ENCODE data around the gene HS1BP3.

HS1BP3 gene

DNA sequence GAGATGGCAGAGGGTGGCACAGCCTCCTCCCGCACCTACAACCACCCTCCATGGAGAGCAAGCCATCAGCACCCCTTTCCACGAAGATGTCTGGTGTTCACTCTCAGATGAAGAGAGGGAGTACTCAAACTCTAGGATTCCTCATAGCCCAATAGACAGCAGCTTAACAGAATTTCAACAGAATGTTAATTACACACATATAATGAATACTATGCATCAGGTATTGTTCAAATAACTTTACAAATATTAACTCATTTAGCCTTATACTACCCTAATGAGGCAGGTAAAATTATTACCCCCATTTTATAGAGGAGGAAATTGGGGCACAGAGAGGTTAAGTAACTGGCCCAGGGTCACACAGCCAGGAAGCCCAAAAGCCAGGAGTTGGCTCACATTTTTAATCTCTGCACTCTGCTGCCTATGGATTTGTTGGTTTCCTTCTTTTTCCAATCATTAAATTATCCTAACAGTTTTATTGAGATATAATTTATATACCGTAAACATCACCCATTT, 39.0 kb downstream of the HS1BP3 start:
- Histone ChIP-seq H3K4me3 (ENCODE audit: low read depth, low read length) (no peak overlapping the region), H3K9me3 (ENCODE audit: control insufficient read depth, insufficient read depth, low read length) (no peaks in the 10 kb centered on the region), H3K4me1 (ENCODE audit: control insufficient read depth, insufficient read depth, low read length) (peaks cover 16% of the 10 kb centered on the region; the same call in 1 of the 2 replicates), H3K9ac (ENCODE audit: low read depth, low read length) (no peak overlapping the region), H3K36me3 (ENCODE audit: control insufficient read depth, insufficient read depth, low read length) (no peaks in the 10 kb centered on the region), H3K27me3 (ENCODE audit: control insufficient read depth, insufficient read depth, low read length) (no peaks in the 10 kb centered on the region), H3K27ac (ENCODE audit: low read depth, low read length) (no peak overlapping the region)

DNA sequence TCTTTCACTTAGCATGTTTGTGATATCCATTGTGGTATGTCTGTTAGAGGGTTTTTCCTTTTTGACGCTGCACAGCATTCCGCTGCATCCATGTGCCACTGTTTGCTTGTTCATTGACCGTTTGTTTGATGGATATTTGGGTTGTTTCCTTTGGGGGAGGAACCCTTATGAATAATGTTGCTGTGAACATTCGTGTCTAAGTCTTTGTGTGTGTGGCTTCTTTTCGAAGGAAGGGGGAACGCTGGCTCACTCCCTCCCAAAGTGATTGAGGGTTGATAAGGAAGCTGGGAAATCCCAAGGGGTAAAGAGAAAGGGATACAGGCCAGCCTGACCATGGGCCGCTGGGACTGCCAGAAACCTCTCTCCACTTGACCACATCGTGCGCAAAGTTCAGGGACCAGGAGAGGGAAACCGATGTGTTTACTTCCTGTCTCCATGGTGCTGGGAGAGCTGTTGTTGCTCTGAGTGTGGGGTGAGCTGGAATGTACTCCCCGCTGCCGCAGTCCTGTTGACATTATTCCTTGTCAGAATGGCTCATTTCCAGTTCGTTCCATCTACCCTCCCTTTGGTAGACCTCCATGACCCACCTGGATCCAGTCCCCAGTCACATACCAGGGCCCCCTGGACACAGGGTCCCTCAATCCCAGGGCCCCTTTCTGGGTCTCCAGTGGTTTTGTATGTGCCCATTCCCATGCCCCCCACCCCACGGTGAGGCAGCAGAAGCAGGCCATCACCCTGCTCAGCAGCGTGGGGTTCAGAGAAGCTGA, 39.6 kb downstream of the HS1BP3 start:
- Histone ChIP-seq H3K4me1 (ENCODE audit: control insufficient read depth, insufficient read depth, low read length) (peaks cover 14% of the 10 kb centered on the region; the same call in 1 of the 2 replicates), H3K36me3 (ENCODE audit: control insufficient read depth, insufficient read depth, low read length) (no peaks in the 10 kb centered on the region), H3K9ac (ENCODE audit: low read depth, low read length) (0 out of 2 replicates have a peak overlapping the region, but pooled peaks have one; percentile 19), H3K27me3 (ENCODE audit: control insufficient read depth, insufficient read depth, low read length) (no peaks in the 10 kb centered on the region), H3K4me3 (ENCODE audit: low read depth, low read length) (no peak overlapping the region), H3K27ac (ENCODE audit: low read depth, low read length) (no peak overlapping the region), H3K9me3 (ENCODE audit: control insufficient read depth, insufficient read depth, low read length) (no peaks in the 10 kb centered on the region)

GRCh38 chr2:20609995-20610357, 40.9 kb downstream of the HS1BP3 start:
- H3K27ac ChIP-seq (ENCODE audit: low read depth, low read length) = no peak overlapping the region
- no peak overlapping the region for H3K4me3 ChIP-seq (ENCODE audit: low read depth, low read length)
- peaks cover 13% of the 10 kb centered on the region; the same call in 1 of the 2 replicates for H3K4me1 ChIP-seq (ENCODE audit: control insufficient read depth, insufficient read depth, low read length)
- no peak overlapping the region for H3K9ac ChIP-seq (ENCODE audit: low read depth, low read length)
- no peaks in the 10 kb centered on the region for H3K9me3 ChIP-seq (ENCODE audit: control insufficient read depth, insufficient read depth, low read length)
- H3K36me3 ChIP-seq (ENCODE audit: control insufficient read depth, insufficient read depth, low read length) = no peaks in the 10 kb centered on the region
- H3K27me3 ChIP-seq (ENCODE audit: control insufficient read depth, insufficient read depth, low read length) = no peaks in the 10 kb centered on the region

- Histone ChIP-seq H3K27ac (ENCODE audit: low read depth, low read length) (no peak overlapping the region), H3K9me3 (ENCODE audit: control insufficient read depth, insufficient read depth, low read length) (no peaks in the 10 kb centered on the region), H3K9ac (ENCODE audit: low read depth, low read length) (no peak overlapping the region), H3K4me1 (ENCODE audit: control insufficient read depth, insufficient read depth, low read length) (peaks cover 8% of the 10 kb centered on the region; the same call in 1 of the 2 replicates), H3K27me3 (ENCODE audit: control insufficient read depth, insufficient read depth, low read length) (no peaks in the 10 kb centered on the region), H3K4me3 (ENCODE audit: low read depth, low read length) (no peak overlapping the region), H3K36me3 (ENCODE audit: control insufficient read depth, insufficient read depth, low read length) (no peaks in the 10 kb centered on the region)
These were observed 41.4 kb downstream of the HS1BP3 start for GRCh38 chr2:20609349-20609994.

- Histone ChIP-seq H3K9ac (ENCODE audit: low read depth, low read length) (no peak overlapping the region), H3K27me3 (ENCODE audit: control insufficient read depth, insufficient read depth, low read length) (no peaks in the 10 kb centered on the region), H3K4me3 (ENCODE audit: low read depth, low read length) (no peak overlapping the region), H3K36me3 (ENCODE audit: control insufficient read depth, insufficient read depth, low read length) (no peaks in the 10 kb centered on the region), H3K27ac (ENCODE audit: low read depth, low read length) (no peak overlapping the region), H3K4me1 (ENCODE audit: control insufficient read depth, insufficient read depth, low read length) (0 out of 2 replicates have a peak, but pooled peaks cover under 1% of the 10 kb centered on the region), H3K9me3 (ENCODE audit: control insufficient read depth, insufficient read depth, low read length) (no peaks in the 10 kb centered on the region)
These were observed 42.1 kb downstream of the HS1BP3 start for GRCh38 chr2:20608666-20609348.

DNA sequence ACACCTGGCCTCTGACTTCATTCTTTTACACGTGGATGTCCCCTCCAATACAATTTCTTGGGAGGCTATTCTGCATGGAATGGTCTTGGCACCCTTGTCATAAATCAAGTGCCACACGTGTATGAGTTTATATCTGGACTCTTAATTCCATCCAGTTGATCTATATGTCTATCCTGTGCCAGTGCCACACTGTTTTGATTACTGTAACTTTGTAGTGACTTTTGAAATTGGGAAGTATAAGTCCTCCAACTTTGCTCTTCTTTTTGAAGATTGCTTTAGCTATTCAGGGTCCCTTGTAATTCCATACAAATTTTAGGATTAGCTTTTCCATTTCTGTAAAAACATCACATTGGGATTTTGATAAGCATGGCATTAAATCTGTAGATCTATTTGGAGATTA, 43.5 kb downstream of the HS1BP3 start:
- Histone ChIP-seq H3K27ac (ENCODE audit: low read depth, low read length) (no peak overlapping the region), H3K9ac (ENCODE audit: low read depth, low read length) (no peak overlapping the region), H3K9me3 (ENCODE audit: control insufficient read depth, insufficient read depth, low read length) (no peaks in the 10 kb centered on the region), H3K4me3 (ENCODE audit: low read depth, low read length) (no peak overlapping the region), H3K4me1 (ENCODE audit: control insufficient read depth, insufficient read depth, low read length) (no peaks in the 10 kb centered on the region), H3K27me3 (ENCODE audit: control insufficient read depth, insufficient read depth, low read length) (no peaks in the 10 kb centered on the region), H3K36me3 (ENCODE audit: control insufficient read depth, insufficient read depth, low read length) (no peaks in the 10 kb centered on the region)

- no peaks in the 10 kb centered on the region for H3K9me3 ChIP-seq (ENCODE audit: control insufficient read depth, insufficient read depth, low read length)
- no peak overlapping the region for H3K4me3 ChIP-seq (ENCODE audit: low read depth, low read length)
- no peak overlapping the region for H3K9ac ChIP-seq (ENCODE audit: low read depth, low read length)
- H3K27ac ChIP-seq (ENCODE audit: low read depth, low read length) = no peak overlapping the region
- no peaks in the 10 kb centered on the region for H3K27me3 ChIP-seq (ENCODE audit: control insufficient read depth, insufficient read depth, low read length)
- H3K36me3 ChIP-seq (ENCODE audit: control insufficient read depth, insufficient read depth, low read length) = no peaks in the 10 kb centered on the region
- no peaks in the 10 kb centered on the region for H3K4me1 ChIP-seq (ENCODE audit: control insufficient read depth, insufficient read depth, low read length)
These were observed 44.7 kb downstream of the HS1BP3 start for GRCh38 chr2:20606198-20606597.

- Histone ChIP-seq H3K4me3 (ENCODE audit: low read depth, low read length) (no peak overlapping the region), H3K27ac (ENCODE audit: low read depth, low read length) (no peak overlapping the region), H3K9ac (ENCODE audit: low read depth, low read length) (no peak overlapping the region), H3K36me3 (ENCODE audit: control insufficient read depth, insufficient read depth, low read length) (no peaks in the 10 kb centered on the region), H3K4me1 (ENCODE audit: control insufficient read depth, insufficient read depth, low read length) (no peaks in the 10 kb centered on the region), H3K27me3 (ENCODE audit: control insufficient read depth, insufficient read depth, low read length) (no peaks in the 10 kb centered on the region), H3K9me3 (ENCODE audit: control insufficient read depth, insufficient read depth, low read length) (no peaks in the 10 kb centered on the region)
These were observed 45.9 kb downstream of the HS1BP3 start for GRCh38 chr2:20604951-20605381.

- Histone ChIP-seq H3K36me3 (ENCODE audit: control insufficient read depth, insufficient read depth, low read length) (no peaks in the 10 kb centered on the region), H3K4me1 (ENCODE audit: control insufficient read depth, insufficient read depth, low read length) (no peaks in the 10 kb centered on the region), H3K27me3 (ENCODE audit: control insufficient read depth, insufficient read depth, low read length) (no peaks in the 10 kb centered on the region), H3K4me3 (ENCODE audit: low read depth, low read length) (no peak overlapping the region), H3K9ac (ENCODE audit: low read depth, low read length) (no peak overlapping the region), H3K27ac (ENCODE audit: low read depth, low read length) (no peak overlapping the region), H3K9me3 (ENCODE audit: control insufficient read depth, insufficient read depth, low read length) (no peaks in the 10 kb centered on the region)
These were observed 46.4 kb downstream of the HS1BP3 start for GRCh38 chr2:20604401-20604911.

DNA sequence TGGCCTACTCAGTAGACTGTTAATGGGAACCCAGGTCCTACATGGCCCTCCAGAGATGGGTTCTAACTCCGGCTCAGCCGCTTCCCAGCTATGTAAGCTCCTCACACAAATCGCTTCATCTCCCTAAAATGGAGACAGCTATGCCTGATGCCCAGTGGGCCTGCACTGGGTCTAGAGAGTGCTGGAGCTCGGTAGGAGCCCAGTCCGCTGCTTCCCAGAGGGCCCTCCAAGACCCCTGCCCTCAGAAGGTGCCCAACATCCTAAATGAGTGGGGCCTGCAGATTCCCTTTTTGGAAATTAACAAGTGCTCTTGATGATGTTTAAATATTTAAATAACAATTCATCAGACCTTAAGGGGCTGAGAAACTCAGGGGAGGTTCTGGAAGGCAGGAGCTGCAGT, 47.1 kb downstream of the HS1BP3 start:
- Histone ChIP-seq H3K27ac (ENCODE audit: low read depth, low read length) (no peak overlapping the region), H3K36me3 (ENCODE audit: control insufficient read depth, insufficient read depth, low read length) (no peaks in the 10 kb centered on the region), H3K9me3 (ENCODE audit: control insufficient read depth, insufficient read depth, low read length) (no peaks in the 10 kb centered on the region), H3K4me3 (ENCODE audit: low read depth, low read length) (no peak overlapping the region), H3K4me1 (ENCODE audit: control insufficient read depth, insufficient read depth, low read length) (no peaks in the 10 kb centered on the region), H3K27me3 (ENCODE audit: control insufficient read depth, insufficient read depth, low read length) (no peaks in the 10 kb centered on the region), H3K9ac (ENCODE audit: low read depth, low read length) (no peak overlapping the region)

Measured in HUES48 (cell line).